ENCODE results near the gene PHF21B.

PHF21B gene

GRCh38 chr22:44942979-44943700 is 66.7 kb downstream of the PHF21B start:
- TF ChIP-seq CTCF (IDR thresholded peaks at IDR 0.05; ENCODE audit: control insufficient read depth, insufficient read depth, low read depth, low read length, missing control alignments): no peak
- no peak for DNase-seq (ENCODE audit: low read depth)
- no peak overlapping the region for H3K4me3 ChIP-seq (ENCODE audit: control insufficient read depth, low read depth, low read length)

- TF ChIP-seq CTCF (IDR thresholded peaks at IDR 0.05; ENCODE audit: control insufficient read depth, insufficient read depth, low read depth, low read length, missing control alignments): no peak
Measured at GRCh38 chr22:44942056-44942455, 67.7 kb downstream of the PHF21B start.

GRCh38 chr22:44941207-44941606 is 68.6 kb downstream of the PHF21B start:
- TF ChIP-seq CTCF (IDR thresholded peaks at IDR 0.05; ENCODE audit: control insufficient read depth, insufficient read depth, low read depth, low read length, missing control alignments): no peak
- DNase-seq (ENCODE audit: low read depth): no peak
- no peak overlapping the region for H3K4me3 ChIP-seq (ENCODE audit: control insufficient read depth, low read depth, low read length)

More at GRCh38 chr22:44942056-44942455, 67.7 kb downstream of the PHF21B start:
- DNase-seq (ENCODE audit: low read depth): no peak
- no peak overlapping the region for H3K4me3 ChIP-seq (ENCODE audit: control insufficient read depth, low read depth, low read length)

DNA sequence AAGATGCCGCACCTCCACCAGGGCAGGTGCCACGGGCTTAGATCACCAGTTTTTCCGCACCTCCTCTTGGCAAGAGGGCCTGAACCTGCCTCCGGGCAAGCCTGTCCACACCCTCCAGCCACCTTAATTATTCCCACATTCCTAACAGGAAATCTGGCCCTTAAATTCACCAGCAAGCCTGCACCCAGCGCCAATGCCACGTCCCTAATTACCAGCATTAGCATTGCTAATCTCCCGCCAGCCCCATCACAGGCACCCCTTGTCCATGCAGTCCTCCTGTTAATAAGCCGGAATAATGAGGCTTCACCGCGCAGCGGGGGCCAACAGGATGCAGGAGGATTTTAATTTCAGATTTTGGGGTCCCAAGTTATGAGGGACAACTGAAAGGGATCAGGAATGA is 69.7 kb downstream of the PHF21B start:
- no peak for TF ChIP-seq CTCF (IDR thresholded peaks at IDR 0.05; ENCODE audit: control insufficient read depth, insufficient read depth, low read depth, low read length, missing control alignments)
- no peak for DNase-seq (ENCODE audit: low read depth)
- H3K4me3 ChIP-seq (ENCODE audit: control insufficient read depth, low read depth, low read length): no peak overlapping the region

DNA sequence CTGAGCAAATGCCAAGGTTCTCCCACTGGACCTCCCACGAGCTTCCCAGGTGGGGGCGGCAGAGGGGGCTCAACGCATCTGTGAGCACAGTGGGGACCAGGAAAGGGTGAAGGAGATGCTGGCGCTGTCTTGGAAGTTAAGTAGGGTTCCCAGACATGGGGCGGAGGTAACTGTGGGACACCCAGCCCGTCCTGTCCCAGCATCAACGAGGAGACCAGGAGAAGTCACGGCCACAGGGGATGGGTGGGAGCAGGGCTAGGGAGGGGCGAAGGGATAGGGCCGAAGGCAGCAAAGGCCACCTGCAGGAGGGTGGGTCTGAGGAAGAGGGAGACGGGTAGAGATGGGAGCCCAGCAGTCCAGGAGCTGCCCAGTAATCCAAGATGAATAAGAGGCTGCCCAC is 70.4 kb downstream of the PHF21B start:
- DNase-seq (ENCODE audit: low read depth): no peak
- H3K4me3 ChIP-seq (ENCODE audit: control insufficient read depth, low read depth, low read length): no peak overlapping the region
- no peak for TF ChIP-seq CTCF (IDR thresholded peaks at IDR 0.05; ENCODE audit: control insufficient read depth, insufficient read depth, low read depth, low read length, missing control alignments)

GRCh38 chr22:44938886-44939285 is 70.9 kb downstream of the PHF21B start:
- no peak for TF ChIP-seq CTCF (IDR thresholded peaks at IDR 0.05; ENCODE audit: control insufficient read depth, insufficient read depth, low read depth, low read length, missing control alignments)
- no peak for DNase-seq (ENCODE audit: low read depth)
- H3K4me3 ChIP-seq (ENCODE audit: control insufficient read depth, low read depth, low read length): no peak overlapping the region
